GM08714 (cell line): Measurements from ENCODE around the gene HSPG2.
"Not testable (repeated sequence)": the region's sequence is repeated elsewhere in the genome, so short reads cannot be mapped to it uniquely, and the experiment has no call there.

Source experiments
- H3K4me3 ChIP-seq: fragments of 200-500 bp; sonication (Bioruptor generic); 2 replicates; pipeline ENCODE4 v1.5.1; 2014; ENCODE audit warnings: mild to moderate bottlenecking, low read length, inconsistent platforms
- ZNF274 ChIP-seq: IDR thresholded peaks from 2 replicates; pipeline ENCODE4 v1.6.1; 2012; ENCODE audit warnings: mild to moderate bottlenecking, low read depth, low read length

Gene HSPG2

GRCh38 chr1:21914880-21915640 is 22.1 kb downstream of the HSPG2 start:
- no peak for TF ChIP-seq ZNF274
- H3K4me3 ChIP-seq: no peak overlapping the region

- no peak overlapping the region for H3K4me3 ChIP-seq
- no peak for TF ChIP-seq ZNF274
These were observed 22.7 kb downstream of the HSPG2 start for GRCh38 chr1:21914450-21914849.

- no peak overlapping the region for H3K4me3 ChIP-seq
- TF ChIP-seq ZNF274: no peak
These were observed 23.3 kb downstream of the HSPG2 start for GRCh38 chr1:21913763-21914162.

GRCh38 chr1:21913258-21913657 is 23.9 kb downstream of the HSPG2 start:
- H3K4me3 ChIP-seq: no peak overlapping the region

GRCh38 chr1:21912038-21912758 is 24.9 kb downstream of the HSPG2 start:
- H3K4me3 ChIP-seq: no peak overlapping the region
- no peak for TF ChIP-seq ZNF274

More at GRCh38 chr1:21913258-21913657, 23.9 kb downstream of the HSPG2 start:
- no peak for TF ChIP-seq ZNF274

- no peak overlapping the region for H3K4me3 ChIP-seq
- no peak for TF ChIP-seq ZNF274
These were observed 25.7 kb downstream of the HSPG2 start for GRCh38 chr1:21911205-21912001.

GRCh38 chr1:21910558-21911204 is 26.4 kb downstream of the HSPG2 start:
- TF ChIP-seq ZNF274: no peak

GRCh38 chr1:21909787-21910503 is 27.2 kb downstream of the HSPG2 start:
- H3K4me3 ChIP-seq: no peak overlapping the region
- TF ChIP-seq ZNF274: no peak

More at GRCh38 chr1:21910558-21911204, 26.4 kb downstream of the HSPG2 start:
- no peak overlapping the region for H3K4me3 ChIP-seq

GRCh38 chr1:21909286-21909759 is 27.8 kb downstream of the HSPG2 start:
- no peak for TF ChIP-seq ZNF274
- H3K4me3 ChIP-seq: no peak overlapping the region

GRCh38 chr1:21907737-21908534 is 29.2 kb downstream of the HSPG2 start:
- H3K4me3 ChIP-seq: not testable (repeated sequence)

- TF ChIP-seq ZNF274: no peak
- H3K4me3 ChIP-seq: no peak overlapping the region
These were observed 30.1 kb downstream of the HSPG2 start for GRCh38 chr1:21907079-21907418.

GRCh38 chr1:21906173-21907078 is 30.7 kb downstream of the HSPG2 start:
- TF ChIP-seq ZNF274: no peak
- H3K4me3 ChIP-seq: no peak overlapping the region
